ENCODE results near the gene EFNA2.

EFNA2 gene

GRCh38 chr19:1283207-1283916 lies 2.3 kb upstream of the EFNA2 start:
- no peak for DNase-seq (ENCODE audit: low read depth in 2 of 3, low spot score in 1 of 3)

- DNase-seq (ENCODE audit: low read depth in 2 of 3, low spot score in 1 of 3), result no peak
Observed at GRCh38 chr19:1283917-1284292, 1.8 kb upstream of the EFNA2 start.

GRCh38 chr19:1284293-1284978 lies 1.2 kb upstream of the EFNA2 start:
- DNase-seq (ENCODE audit: low read depth in 2 of 3, low spot score in 1 of 3), result no peak

GRCh38 chr19:1284979-1285736 lies 515 bp upstream of the EFNA2 start:
- DNase-seq (ENCODE audit: low read depth in 2 of 3, low spot score in 1 of 3), result no peak

- DNase-seq (ENCODE audit: low read depth in 2 of 3, low spot score in 1 of 3), result no peak
Observed at GRCh38 chr19:1286487-1287353, 1.0 kb downstream of the EFNA2 start.

GRCh38 chr19:1287354-1288225 lies 1.9 kb downstream of the EFNA2 start:
- DNase-seq (ENCODE audit: low read depth in 2 of 3, low spot score in 1 of 3), result no peak

GRCh38 chr19:1288226-1288612 lies 2.5 kb downstream of the EFNA2 start:
- DNase-seq (ENCODE audit: low read depth in 2 of 3, low spot score in 1 of 3), result no peak

- DNase-seq (ENCODE audit: low read depth in 2 of 3, low spot score in 1 of 3), result no peak
Observed at GRCh38 chr19:1288833-1289685, 3.4 kb downstream of the EFNA2 start.

GRCh38 chr19:1289686-1290025 lies 4.0 kb downstream of the EFNA2 start:
- DNase-seq (ENCODE audit: low read depth in 2 of 3, low spot score in 1 of 3), result no peak

GRCh38 chr19:1290196-1290702 lies 4.6 kb downstream of the EFNA2 start:
- no peak for DNase-seq (ENCODE audit: low read depth in 2 of 3, low spot score in 1 of 3)

GRCh38 chr19:1290703-1291651 lies 5.3 kb downstream of the EFNA2 start:
- DNase-seq (ENCODE audit: low read depth in 2 of 3, low spot score in 1 of 3), result no peak

- no peak for DNase-seq (ENCODE audit: low read depth in 2 of 3, low spot score in 1 of 3)
Observed at GRCh38 chr19:1291761-1292418, 6.2 kb downstream of the EFNA2 start.

- DNase-seq (ENCODE audit: low read depth in 2 of 3, low spot score in 1 of 3), result no peak
Observed at GRCh38 chr19:1292419-1293151, 6.9 kb downstream of the EFNA2 start.

GRCh38 chr19:1293782-1294604 lies 8.3 kb downstream of the EFNA2 start:
- DNase-seq (ENCODE audit: low read depth in 2 of 3, low spot score in 1 of 3), result no peak

- DNase-seq (ENCODE audit: low read depth in 2 of 3, low spot score in 1 of 3), result no peak
Observed at GRCh38 chr19:1294688-1295087, 9.0 kb downstream of the EFNA2 start.
